ENCODE data around the gene KSR1.
"Not testable (repeated sequence)": the region's sequence is repeated elsewhere in the genome, so short reads cannot be mapped to it uniquely, and the experiment has no call there.

The KSR1 gene

DNA sequence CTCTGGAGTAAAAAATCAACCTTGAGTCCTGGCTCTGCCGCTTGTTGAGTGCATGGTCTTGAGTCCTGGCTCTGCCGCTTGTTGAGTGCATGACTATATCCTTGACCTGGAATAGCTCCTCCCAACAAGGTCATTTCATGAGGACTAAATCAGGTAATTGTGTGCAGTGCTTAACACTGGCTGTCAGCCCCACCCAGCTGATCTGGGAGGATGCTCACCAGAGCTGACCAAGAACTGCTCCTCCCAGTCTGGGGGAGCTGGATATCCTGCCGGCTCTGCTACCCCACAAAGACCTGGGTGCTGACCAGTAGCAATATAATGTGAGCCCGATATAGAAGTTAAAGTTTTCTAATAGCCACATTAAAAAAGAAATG lies 154.0 kb downstream of the KSR1 start:
- DNase-seq (ENCODE audit: low spot score) = no peak

DNA sequence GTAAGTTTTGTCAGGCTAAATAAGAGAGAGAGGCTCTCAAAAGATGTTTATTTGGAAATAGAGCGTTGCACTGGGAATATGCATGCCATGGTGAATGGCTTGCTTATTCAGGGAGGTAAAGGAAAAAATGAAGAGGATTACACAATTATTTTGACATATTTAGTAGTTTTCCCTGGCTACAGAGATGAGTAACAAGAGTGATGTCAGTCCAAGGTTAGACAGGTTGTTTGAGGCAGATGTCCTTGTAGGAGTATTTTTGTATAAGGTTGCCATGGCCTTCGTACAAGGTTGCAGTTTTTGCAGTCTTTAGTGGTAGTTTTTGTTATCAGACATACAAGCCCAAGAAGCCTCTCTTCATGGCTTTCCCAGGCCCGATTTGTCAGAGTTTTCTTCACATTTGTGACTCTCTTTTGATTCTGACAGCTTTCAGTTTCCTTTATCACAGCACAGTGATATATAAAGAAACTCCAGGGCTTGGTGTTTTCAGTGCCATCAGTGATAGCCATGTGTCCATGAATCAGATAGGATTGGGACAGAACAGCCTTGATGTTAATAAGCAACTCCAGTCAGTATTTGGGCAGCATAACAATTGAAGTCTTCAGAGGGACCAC lies 156.0 kb downstream of the KSR1 start:
- DNase-seq (ENCODE audit: low spot score) = no peak

DNA sequence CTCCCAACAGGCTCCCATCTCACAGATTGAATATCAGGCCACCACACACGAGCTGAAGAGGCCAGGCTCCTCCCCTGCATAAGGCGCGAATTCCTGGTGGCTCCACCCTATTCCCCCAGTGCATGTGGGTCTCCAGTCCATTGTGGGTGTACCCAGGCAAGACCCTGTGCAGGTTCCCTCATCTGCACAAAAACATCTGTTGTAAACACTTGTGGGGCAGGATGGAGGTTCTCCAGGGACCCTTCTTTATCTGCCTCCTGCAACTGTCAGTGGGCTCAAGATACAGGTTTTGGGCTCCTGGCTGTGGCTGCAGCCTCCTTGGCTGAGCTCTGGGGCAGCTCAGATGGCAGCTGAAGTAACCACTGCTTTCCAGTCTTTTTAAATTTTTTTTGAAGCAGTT lies 157.2 kb downstream of the KSR1 start:
- DNase-seq (ENCODE audit: low spot score) = no peak

DNA sequence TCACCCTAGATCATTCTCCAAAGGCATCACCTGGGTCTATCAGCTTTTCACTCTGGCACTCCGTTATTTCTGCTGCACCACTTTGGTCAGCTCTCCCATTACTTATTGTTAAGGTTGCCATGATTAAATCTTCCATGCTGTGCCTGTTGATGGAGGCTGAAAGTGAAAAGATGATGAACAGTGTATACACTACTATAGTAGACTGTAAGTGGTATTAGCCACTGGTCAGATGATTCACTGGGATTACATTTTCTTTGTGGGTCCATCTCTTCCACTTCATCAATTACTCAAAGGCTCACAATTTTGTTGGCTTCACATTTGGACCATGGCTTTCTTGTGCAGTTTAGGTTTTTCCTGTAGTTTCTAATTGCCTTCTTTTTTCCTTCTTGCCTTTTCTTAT lies 158.9 kb downstream of the KSR1 start:
- DNase-seq (ENCODE audit: low spot score) = no peak

DNA sequence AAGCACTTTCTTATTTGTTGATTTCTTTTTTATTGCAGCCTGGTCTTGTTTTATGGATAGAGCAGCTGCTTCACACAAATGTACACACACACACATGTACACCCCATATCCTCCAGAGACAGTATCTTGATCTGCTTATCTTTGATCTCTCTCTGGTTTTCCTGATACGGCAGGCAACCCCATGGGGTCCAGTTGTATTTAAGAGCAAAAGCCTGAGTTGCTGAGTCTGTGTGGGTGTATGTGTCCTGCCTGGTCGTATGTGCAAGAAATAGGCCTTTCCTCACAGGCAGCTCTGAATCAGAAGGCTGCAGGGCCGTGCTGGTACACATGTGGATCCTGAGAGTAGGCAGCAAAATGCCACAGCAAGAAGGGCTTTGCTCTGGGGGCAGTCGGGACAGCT lies 160.2 kb downstream of the KSR1 start:
- DNase-seq (ENCODE audit: low spot score) = no peak

DNA sequence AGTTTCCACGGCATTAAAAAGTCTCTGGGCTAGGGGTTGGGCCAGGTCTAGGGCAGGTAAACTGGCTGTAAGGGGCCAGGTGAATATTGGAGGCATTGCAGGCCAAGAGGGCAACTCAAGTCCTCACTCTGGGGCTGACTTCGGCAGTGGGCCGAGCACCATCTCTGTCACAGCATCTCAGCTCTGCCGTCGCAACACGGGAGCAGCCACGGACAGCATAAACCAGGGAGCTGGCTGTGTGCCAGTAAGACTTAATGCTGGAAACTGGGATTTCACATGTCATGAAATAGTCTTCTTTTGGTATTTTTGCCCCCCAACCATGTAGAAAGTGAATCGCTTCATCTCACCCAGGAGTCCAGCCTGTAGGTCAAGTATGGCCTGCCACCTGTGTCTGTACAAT lies 162.2 kb downstream of the KSR1 start:
- DNase-seq (ENCODE audit: low spot score) = no peak

DNA sequence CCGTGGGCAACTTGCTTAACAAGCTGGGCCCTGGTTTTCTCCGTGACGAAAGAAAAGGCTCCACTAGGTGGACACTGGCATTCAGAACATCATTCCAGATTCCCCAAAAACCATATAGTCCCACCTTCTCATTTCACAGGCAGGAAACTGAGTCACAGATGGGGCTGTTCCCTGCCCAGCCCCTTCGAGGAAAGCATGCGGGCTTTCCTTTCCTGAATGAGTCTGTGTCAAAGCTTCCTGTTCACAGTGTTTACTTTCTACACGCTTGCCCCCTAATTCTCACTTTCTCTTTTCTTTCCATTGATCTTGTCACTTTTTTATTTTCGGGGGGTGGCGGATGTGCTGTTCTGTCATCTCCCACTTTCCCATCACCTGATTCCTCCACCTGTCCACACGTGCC lies 164.5 kb downstream of the KSR1 start:
- DNase-seq (ENCODE audit: low spot score) = no peak

DNA sequence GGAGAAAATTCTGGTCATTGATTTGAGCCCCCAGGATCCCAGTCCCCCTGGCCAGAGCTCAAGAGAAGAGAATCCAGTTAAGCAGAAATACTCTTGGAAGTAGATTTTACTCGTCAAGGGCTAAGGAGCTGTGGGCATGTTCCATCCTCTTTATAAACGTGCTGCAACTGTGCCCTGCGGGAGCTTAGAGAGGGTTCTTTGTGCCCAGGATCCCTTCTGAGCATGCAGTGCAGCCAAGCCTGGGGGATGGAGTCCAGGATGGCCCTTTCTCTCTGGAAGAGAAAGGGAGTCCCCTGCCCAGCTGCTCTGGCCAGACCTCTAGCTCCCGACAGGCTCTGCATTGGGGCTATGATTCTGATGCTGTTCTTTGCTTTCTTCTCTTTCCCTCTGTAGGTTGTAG lies 165.3 kb downstream of the KSR1 start:
- DNase-seq (ENCODE audit: low spot score) = no peak

DNA sequence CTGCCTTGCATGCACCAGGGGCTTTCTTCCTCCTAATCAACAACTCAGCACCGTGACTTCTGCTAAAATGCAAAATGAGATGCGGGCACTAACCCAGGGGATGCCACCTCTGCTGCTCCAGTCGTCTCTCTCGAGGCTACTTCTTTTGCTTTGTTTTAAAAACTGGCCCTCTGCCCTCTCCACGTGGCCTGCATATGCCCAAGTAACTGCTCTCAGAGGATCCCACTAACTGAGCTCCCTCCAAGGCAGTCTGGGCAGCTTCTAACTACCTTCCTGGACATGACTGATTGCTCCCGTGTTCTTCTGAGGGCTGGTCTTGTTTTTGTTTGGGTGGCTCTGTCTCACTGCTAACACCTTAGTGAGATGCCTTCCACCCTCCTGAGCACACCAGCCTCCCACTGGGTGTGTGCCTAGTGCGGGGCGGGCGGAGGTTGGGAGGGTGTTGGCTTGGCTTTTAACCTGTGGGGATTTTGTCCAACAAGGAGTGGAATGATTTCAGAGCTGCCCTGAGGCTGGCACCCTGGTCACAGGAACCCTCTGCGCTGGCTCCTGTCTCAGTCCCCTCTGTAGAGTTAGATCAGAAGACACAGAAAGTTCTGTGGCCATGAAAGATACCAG lies 165.8 kb downstream of the KSR1 start:
- DNase-seq (ENCODE audit: low spot score) = no peak

DNA sequence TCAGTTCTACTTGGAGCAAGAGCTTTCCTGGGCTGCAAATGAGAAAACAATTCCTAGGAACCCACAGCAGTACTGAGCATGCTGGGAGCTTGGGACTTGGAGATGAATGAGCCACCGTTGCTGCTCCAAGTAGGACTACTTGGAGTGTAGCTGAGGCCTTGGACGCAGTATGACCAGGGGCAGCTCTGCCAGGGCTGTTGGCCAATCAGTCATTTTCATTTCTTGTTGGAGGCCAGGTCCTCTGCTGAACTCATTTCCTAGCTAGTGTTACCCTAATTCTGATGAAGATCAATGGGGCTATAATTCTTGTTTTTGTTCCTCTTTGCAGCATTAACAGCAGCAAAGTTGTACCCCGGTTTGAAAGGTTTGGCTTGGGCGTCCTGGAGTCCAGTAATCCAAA lies 166.7 kb downstream of the KSR1 start:
- peak; percentile 45 for DNase-seq (ENCODE audit: low spot score)

DNA sequence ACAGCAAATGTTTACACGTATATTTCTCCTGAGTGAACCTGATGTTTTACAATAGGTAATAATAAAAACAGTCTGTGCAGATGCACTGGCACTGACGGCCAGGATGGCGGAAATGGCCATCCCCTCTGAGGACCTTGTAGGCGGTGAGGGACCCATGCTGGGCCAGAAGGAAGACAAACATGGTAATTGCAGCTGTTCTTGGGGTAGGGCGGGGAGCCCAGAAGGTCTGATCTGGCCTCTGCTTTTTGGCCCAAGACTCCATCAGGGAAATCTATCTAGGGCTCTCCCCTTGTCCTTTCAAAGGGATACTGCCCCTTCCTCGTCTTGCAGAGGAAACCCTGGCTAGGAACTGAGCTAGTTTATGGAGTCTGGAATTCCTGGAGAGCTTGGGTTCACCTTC lies 167.4 kb downstream of the KSR1 start:
- no peak for DNase-seq (ENCODE audit: low spot score)

DNA sequence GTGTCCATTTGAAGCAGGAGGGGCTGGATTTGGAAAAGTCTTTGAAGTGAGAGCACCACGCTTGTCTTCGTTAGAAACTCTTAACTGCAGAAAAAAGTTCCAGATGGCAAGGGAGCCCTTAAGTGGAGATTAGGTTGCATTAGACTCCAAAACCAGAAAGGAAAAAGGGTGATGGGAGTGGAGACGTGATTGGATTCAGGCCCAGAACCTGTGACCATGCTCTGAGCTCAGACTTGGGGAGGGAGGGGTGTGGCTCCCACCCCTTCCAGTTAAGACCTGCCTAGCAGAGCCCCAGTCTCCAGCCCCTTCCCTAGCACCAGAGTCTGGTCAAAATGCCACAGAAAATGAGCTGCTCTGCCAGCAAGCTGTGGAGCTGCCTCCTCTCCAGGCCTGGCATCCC lies 168.3 kb downstream of the KSR1 start:
- no peak for DNase-seq (ENCODE audit: low spot score)

DNA sequence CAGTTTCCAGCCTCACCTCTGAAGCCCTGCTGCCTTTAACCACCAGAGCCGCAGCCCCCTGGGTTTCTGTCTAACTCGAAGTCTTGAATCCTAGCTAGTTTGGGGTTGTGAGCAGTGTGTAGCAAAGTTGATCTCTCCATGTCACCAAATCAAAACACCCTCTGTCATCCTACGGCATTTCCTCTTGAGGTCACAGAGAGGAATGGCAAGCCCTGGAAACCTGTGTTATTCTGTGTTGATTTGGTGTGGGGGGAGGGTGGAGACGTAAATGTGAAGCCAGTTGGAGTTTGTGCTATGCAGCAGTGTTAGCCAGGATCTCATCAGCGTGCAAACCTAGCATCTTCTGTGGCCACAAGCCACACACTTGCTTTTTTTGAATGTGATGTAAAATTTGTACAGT lies 169.6 kb downstream of the KSR1 start:
- no peak for DNase-seq (ENCODE audit: low spot score)

DNA sequence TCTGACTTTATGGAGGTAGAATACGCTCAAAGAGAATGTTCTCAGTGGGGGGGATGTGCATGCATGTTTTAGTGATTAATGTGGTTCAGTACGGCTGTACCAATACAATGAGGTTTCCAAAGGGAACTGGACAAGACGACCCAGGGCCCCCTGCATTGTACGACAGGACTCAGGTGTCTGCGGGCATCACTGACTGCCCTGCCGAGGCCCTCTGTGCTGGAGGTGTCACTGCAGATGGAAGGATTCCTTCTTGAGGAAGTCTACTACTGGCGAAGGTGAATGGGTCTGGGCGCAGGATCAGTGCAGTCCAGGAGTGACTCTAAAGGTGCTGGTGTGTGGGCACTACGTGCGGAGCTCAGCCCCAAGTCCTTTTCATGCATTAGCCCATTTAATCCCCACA lies 171.3 kb downstream of the KSR1 start:
- DNase-seq (ENCODE audit: low spot score) = no peak

DNA sequence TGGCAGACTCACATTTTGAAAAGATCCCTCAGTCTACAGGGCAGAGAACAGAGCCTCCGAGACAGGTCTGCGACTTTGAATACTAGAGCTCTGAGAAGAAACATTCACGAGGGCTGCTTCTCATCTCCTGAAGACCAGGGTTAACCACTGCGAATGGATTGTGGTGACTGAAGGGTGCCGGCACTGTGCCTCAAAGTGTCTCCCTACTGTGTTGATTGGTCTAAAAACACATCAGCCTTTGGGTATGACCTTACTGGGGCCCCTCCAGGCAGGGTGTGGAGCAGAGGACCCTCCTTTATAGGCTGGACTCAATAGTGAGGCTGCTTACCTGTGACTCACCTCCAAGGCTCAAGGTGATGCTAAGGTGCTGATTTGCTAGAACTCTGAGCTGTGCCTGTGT lies 172.1 kb downstream of the KSR1 start:
- no peak for DNase-seq (ENCODE audit: low spot score)

DNA sequence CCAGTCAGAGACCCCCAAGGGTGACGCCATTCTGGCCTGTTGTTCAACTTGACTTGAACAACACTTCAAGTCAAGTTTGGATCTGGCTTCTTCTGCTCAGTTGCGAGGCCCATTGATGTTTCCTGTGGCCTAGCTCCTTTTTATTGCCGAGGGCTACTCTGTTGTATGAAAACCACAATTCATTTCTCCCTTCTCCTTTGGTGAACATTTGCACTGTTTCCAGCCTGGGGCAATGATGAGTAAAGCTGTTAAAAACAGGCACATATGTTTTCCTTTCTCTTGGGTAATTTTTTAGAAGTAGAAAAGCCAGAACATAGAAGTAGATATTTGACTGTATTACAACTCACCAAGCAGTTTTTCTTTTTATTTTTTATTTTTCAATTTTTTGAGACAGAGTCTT lies 173.0 kb downstream of the KSR1 start:
- DNase-seq (ENCODE audit: low spot score) = not testable (repeated sequence)

DNA sequence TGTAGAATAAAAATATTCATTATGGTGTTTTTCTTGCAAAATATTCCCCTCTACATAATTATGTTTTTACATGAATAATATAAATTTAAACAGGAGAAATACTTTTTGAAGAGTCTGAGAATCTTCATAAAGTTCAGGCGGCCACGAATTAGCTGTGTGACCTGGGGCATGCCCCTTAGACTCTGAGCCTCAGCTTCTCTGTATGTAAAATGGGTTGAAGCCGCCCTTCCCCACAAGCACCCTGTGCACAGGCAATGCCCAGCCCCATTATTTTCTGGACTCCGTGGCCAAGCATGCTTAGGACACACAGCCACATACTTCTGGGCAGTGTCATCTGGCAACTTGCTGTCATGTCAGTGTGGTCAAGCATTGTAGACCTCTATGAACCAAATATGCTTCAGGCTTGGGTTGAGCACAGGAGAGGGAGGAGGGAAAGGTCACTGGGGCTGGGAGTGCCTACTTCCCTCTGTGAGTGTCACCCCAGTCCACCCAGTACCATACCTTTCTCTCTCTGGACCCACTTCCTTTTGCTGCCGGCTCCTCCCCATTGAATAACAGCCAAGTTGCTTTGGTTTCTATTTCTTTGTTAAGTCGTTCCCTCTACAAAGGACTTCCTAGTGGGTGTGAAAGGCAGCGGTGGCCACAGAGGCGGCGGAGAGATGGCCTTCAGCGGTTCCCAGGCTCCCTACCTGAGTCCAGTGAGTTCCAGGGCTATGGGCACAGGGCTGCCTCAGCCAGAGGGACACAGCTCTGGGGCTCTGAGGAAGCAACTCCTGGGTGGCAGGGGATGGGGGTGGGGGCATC lies 174.6 kb downstream of the KSR1 start, which contains the start of gene LGALS9:
Gene LGALS9 (plus strand): TSS at position 582 of the 804 bp plus-strand sequence. CDS start 78 bp downstream, at position 660.
- peak; percentile 31 for DNase-seq (ENCODE audit: low spot score)

DNA sequence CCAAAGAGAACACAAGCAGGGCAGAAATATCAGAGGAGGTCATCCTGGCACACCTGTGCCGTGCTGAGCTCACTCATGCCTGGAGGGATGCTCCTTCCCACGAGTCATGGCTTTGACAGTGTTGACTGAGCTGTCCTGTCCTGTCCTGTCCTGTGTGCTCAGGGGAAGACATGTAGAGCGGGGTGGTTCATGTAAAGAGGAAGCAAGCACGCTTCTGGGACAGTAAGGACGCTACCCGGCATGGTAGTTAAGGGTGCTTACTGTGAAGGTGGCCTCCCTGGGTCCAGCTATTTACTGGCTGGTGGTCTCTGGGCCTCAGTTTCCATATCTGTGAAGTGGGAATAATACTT lies 175.1 kb downstream of the KSR1 start:
- no peak for DNase-seq (ENCODE audit: low spot score)

DNA sequence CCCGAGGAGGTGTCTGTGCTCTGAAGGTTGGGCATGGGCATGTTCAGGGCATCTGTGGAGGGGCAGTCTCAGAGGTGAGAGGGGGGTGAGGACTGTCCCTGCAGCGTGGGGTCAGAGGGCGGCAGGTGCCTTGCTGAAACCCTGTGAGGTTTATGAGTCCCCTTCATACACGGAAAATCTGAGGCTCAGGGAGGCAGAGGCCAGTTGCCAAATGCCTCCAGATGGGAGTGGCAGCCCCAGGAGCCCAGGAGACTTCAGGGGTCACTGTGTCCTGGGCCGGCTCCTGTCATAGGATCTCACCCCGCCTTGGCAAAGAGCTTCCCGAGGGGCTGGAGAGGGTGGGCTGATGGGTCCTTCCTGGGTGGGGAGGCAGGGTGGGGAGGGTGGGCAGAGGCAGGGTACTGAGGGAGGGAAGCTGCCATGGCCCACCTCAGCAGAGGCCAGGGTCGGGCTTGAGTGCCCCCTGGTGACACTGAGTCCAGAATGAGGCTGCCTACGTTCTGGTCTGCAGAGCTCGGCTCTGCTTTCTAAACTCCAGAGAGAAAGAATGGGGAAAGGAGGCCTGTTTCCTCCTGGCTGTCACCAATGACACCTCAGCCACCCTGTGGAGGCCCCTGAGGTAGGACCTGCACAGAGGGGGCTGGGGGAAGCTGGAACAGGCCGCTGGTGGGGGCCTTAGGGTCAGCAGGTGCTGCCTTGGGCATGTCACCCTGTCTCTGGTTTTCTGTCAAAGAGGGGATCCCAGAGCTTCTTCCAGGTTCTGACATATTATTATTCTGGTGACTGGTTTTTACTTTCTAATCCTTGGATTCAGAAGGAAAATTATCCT lies 175.9 kb downstream of the KSR1 start:
- DNase-seq (ENCODE audit: low spot score) = no peak

DNA sequence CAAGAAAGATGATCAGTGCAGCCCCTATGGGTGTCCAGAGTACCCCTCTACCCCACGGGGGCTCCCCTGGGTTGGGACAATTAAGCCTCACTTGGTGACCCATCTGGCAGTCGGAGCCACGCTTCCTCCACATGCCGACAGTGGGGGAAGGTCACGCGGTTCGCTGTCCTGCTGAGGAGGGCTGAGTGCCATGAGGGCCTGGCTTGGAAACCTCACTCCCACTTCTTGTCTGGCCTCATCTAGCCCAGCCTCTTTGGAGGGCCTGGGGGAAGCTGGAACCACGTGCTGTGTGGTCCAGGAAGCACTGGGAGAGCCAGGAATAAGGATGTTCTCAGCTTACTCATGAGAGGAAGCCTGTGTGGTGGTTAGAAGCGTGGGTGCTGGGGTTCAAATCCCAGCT lies 176.5 kb downstream of the KSR1 start:
- DNase-seq (ENCODE audit: low spot score) = peak; percentile 62

DNA sequence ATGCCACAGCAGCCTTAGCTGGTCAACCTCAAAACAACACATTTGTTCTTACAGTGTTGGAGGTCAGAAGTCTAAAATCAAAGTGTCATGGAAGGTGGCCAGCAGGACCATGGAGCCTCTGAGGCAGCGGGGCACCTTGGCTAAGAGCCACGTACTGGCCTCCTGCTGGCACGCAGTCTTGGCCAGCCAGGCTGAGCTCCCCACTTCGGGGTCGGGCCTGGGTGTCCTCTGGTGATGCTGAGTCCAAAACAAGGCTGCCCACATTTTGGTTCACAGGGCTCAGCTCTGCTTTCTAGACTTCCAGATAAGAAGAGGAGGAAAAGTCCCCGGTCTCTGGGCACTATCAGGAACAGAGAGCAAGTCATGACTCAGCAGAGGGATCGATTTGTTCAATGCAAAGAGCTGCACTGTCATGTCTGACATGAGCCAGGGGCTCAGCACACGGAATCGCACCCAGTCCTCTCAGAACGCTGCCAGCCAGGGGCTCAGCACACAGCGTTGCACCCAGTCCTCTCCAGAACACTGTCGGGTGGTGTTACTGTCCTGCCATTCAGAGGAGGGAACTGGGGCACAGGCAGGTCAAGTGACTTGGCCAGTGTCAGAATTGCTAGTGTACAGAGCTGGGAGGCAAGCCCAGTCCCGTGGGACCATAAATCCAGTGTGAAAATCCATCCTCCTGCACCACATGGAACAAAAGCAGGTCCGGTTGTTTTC lies 177.2 kb downstream of the KSR1 start:
- no peak for DNase-seq (ENCODE audit: low spot score)

DNA sequence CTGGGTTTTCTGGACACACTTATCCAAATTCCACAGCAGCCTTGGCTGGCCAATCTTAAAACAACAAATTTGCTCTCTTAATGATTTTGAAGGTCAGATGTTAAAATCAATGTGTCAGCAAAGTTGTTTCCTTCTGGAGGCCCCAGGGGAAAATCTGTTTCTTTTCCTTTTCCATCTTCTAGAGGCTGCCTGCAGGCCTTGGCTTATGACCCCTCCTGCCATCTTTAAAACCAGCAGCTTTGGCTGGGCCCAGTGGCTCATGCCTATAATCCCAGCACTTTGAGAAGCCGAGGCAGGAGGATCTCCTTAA lies 177.7 kb downstream of the KSR1 start:
- no peak for DNase-seq (ENCODE audit: low spot score)

Data from putamen (tissue), 1 donor.